DOHH2 (cell line): Measurements from ENCODE around the gene CFAP251.
A peak's percentile ranks its signal among the peaks of the same experiment; 100 is the strongest.

Experiments used
- H3F3A ChIP-seq: fragments of 200-600 bp; sonication (generic), shearing (Covaris generic); 2 replicates; pipeline ENCODE4 v1.6.0; 2016; ENCODE audit warnings: antibody characterized with exemption, mild to moderate bottlenecking; ENCODE audit not compliant: control insufficient read depth, insufficient read depth
- H3K27ac ChIP-seq: fragments of 200-600 bp; sonication (generic); 2 replicates; pipeline ENCODE4 v1.5.1; 2014; ENCODE audit warnings: low read depth, mild to moderate bottlenecking, low read length, moderate library complexity
- H3K27me3 ChIP-seq: fragments of 200-600 bp; sonication (generic); 2 replicates; pipeline ENCODE4 v1.6.1; 2014; ENCODE audit warnings: mild to moderate bottlenecking, low read length, mixed read lengths; ENCODE audit not compliant: control insufficient read depth
- H3K36me3 ChIP-seq: fragments of 200-600 bp; sonication (generic); 2 replicates; pipeline ENCODE4 v1.6.1; 2014; ENCODE audit warnings: mild to moderate bottlenecking, low read length, moderate library complexity, mixed read lengths; ENCODE audit not compliant: control insufficient read depth
- H3K4me1 ChIP-seq: fragments of 200-600 bp; sonication (generic); 2 replicates; pipeline ENCODE4 v1.6.1; 2014; ENCODE audit warnings: mild to moderate bottlenecking, low read length, mixed read lengths; ENCODE audit not compliant: control insufficient read depth
- H3K4me2 ChIP-seq: fragments of 200-600 bp; sonication (generic); 2 replicates; pipeline ENCODE4 v1.6.0; 2014; ENCODE audit warnings: mild to moderate bottlenecking, low read length, moderate library complexity
- H3K4me3 ChIP-seq: fragments of 200-600 bp; sonication (generic); 2 replicates; pipeline ENCODE4 v1.5.1; 2014; ENCODE audit warnings: mild to moderate bottlenecking, low read length, mixed read lengths
- H3K79me2 ChIP-seq: fragments of 200-600 bp; sonication (generic); 2 replicates; pipeline ENCODE4 v1.6.1; 2014; ENCODE audit warnings: mild to moderate bottlenecking, low read length, mixed read lengths; ENCODE audit not compliant: control insufficient read depth
- H3K9me2 ChIP-seq: fragments of 200-600 bp; sonication (generic); replicated peaks from 2 replicates; pipeline ENCODE4 v1.6.1; 2014; ENCODE audit warnings: mild to moderate bottlenecking, low read length, mixed read lengths; ENCODE audit not compliant: control insufficient read depth
- H3K9me3 ChIP-seq: fragments of 200-600 bp; sonication (generic); 2 replicates; pipeline ENCODE4 v1.6.1; 2014; ENCODE audit warnings: antibody characterized with exemption, low read length, mixed read lengths; ENCODE audit not compliant: control insufficient read depth, insufficient read depth
- H4K20me1 ChIP-seq: fragments of 200-600 bp; sonication (generic); 2 replicates; pipeline ENCODE4 v1.6.0; 2014; ENCODE audit warnings: low read depth, mild to moderate bottlenecking, antibody characterized with exemption, low read length, moderate library complexity; ENCODE audit not compliant: control insufficient read depth, insufficient read depth
- CTCF ChIP-seq: fragments of 200-600 bp; sonication (generic); IDR thresholded peaks from one replicate; pipeline ENCODE4 v1.5.1; 2014; ENCODE audit warnings: antibody characterized with exemption, mild to moderate bottlenecking, low read depth, low read length; ENCODE audit not compliant: poor library complexity, severe bottlenecking
- EZH2phosphoT487 ChIP-seq: fragments of 200-600 bp; sonication (generic); IDR thresholded peaks from 2 replicates; pipeline ENCODE4 v1.6.1; 2017; ENCODE audit warnings: borderline replicate concordance, mild to moderate bottlenecking, antibody characterized with exemption, low read length, moderate library complexity, mixed read lengths

CFAP251 gene

GRCh38 chr12:122001466-122002209, 83.2 kb downstream of the CFAP251 start:
- TF ChIP-seq EZH2phosphoT487 (no peak), CTCF (no peak)
- Histone ChIP-seq H3K36me3 (peaks cover 79% of the 10 kb centered on the region), H3K79me2 (peaks cover 73% of the 10 kb centered on the region), H3K4me1 (peaks cover 93% of the 10 kb centered on the region), H3K27me3 (no peaks in the 10 kb centered on the region), H4K20me1 (no peaks in the 10 kb centered on the region), H3K9me3 (peaks cover 12% of the 10 kb centered on the region), H3K9me2 (no peaks in the 10 kb centered on the region), H3K4me3 (0 out of 2 replicates have a peak overlapping the region, but pooled peaks have one; percentile 0), H3K27ac (peak overlapping the region; percentile 99), H3K4me2 (peak overlapping the region; percentile 35), H3F3A (peaks cover 62% of the 10 kb centered on the region)

- H3K4me1 ChIP-seq, result peaks cover 94% of the 10 kb centered on the region
- peak overlapping the region; percentile 87 for H3K4me3 ChIP-seq
- H3K27ac ChIP-seq, result peak overlapping the region; percentile 99
- H3K4me2 ChIP-seq, result peak overlapping the region; percentile 94
- TF ChIP-seq EZH2phosphoT487 (no peak), CTCF (no peak)
- H3K27me3 ChIP-seq, result no peaks in the 10 kb centered on the region
- H3K79me2 ChIP-seq, result peaks cover 69% of the 10 kb centered on the region
- peaks cover 87% of the 10 kb centered on the region for H3K36me3 ChIP-seq
- H4K20me1 ChIP-seq, result no peaks in the 10 kb centered on the region
- H3K9me2 ChIP-seq, result no peaks in the 10 kb centered on the region
- H3F3A ChIP-seq, result peaks cover 70% of the 10 kb centered on the region
- peaks cover 12% of the 10 kb centered on the region for H3K9me3 ChIP-seq
Measured at GRCh38 chr12:122003651-122004611, 85.5 kb downstream of the CFAP251 start.

GRCh38 chr12:122004633-122005071, 86.3 kb downstream of the CFAP251 start:
- Histone ChIP-seq H3K79me2 (peaks cover 62% of the 10 kb centered on the region), H3K9me3 (peaks cover 5% of the 10 kb centered on the region), H3K27me3 (no peaks in the 10 kb centered on the region), H3K36me3 (peaks cover 80% of the 10 kb centered on the region), H3K4me3 (peak overlapping the region; percentile 87), H3F3A (peaks cover 66% of the 10 kb centered on the region), H3K4me1 (peaks cover 92% of the 10 kb centered on the region), H3K9me2 (no peaks in the 10 kb centered on the region), H3K4me2 (peak overlapping the region; percentile 94), H4K20me1 (no peaks in the 10 kb centered on the region), H3K27ac (peak overlapping the region; percentile 99)
- no peak for TF ChIP-seq CTCF
- no peak for TF ChIP-seq EZH2phosphoT487
